Fibroblast of skin of back (primary cell): ENCODE measurements around the gene AMMECR1L.
"Not testable (repeated sequence)": the region's sequence is repeated elsewhere in the genome, so short reads cannot be mapped to it uniquely, and the experiment has no call there.

Experiments
- DNase-seq: peaks from one replicate; pipeline ENCODE4 v3.0.0-alpha.2; 2013

The AMMECR1L gene

GRCh38 chr2:127840893-127841292 is 44.9 kb downstream of the AMMECR1L start:
- no peak for DNase-seq

- no peak for DNase-seq
These were observed 50.8 kb downstream of the AMMECR1L start for GRCh38 chr2:127834951-127835350.

GRCh38 chr2:127829845-127830246 is 55.9 kb downstream of the AMMECR1L start:
- DNase-seq = no peak

- not testable (repeated sequence) for DNase-seq
These were observed 59.0 kb downstream of the AMMECR1L start for GRCh38 chr2:127826708-127827107.

- DNase-seq = peak; percentile 13
These were observed 59.7 kb downstream of the AMMECR1L start for GRCh38 chr2:127826047-127826446.

GRCh38 chr2:127820080-127820668 is 65.6 kb downstream of the AMMECR1L start:
- DNase-seq = no peak

GRCh38 chr2:127818794-127819425 is 66.8 kb downstream of the AMMECR1L start:
- no peak for DNase-seq

- DNase-seq = no peak
These were observed 67.5 kb downstream of the AMMECR1L start for GRCh38 chr2:127818241-127818640.

GRCh38 chr2:127814677-127815076 is 71.1 kb downstream of the AMMECR1L start:
- no peak for DNase-seq

GRCh38 chr2:127812441-127812840 is 73.3 kb downstream of the AMMECR1L start:
- DNase-seq = not testable (repeated sequence)
